ENCODE measurements around the gene ENOX1.

The ENOX1 gene

GRCh38 chr13:43572656-43573360, 214.0 kb downstream of the ENOX1 start:
- Histone ChIP-seq H3K9ac (ENCODE audit: low read depth in 1 of 2, low read length in 2 of 2) (no peak overlapping the region), H3K9me3 (ENCODE audit: control insufficient read depth in 1 of 2, low read length in 2 of 2) (no peaks in the 10 kb centered on the region), H3K4me1 (ENCODE audit: control insufficient read depth in 1 of 2, insufficient read depth in 2 of 2, low read length in 2 of 2) (no peaks in the 10 kb centered on the region), H3K27ac (ENCODE audit: low read depth, low read length) (no peak overlapping the region), H3K27me3 (ENCODE audit: control insufficient read depth in 1 of 2, insufficient read depth in 2 of 2, low read length in 2 of 2) (no peaks in the 10 kb centered on the region), H3K4me3 (ENCODE audit: low read depth in 1 of 2, low read length in 2 of 2) (no peak overlapping the region), H3K36me3 (ENCODE audit: control insufficient read depth in 1 of 2, insufficient read depth in 2 of 2, low read length in 2 of 2) (no peaks in the 10 kb centered on the region)

GRCh38 chr13:43569658-43570057, 217.1 kb downstream of the ENOX1 start:
- H3K27ac ChIP-seq (ENCODE audit: low read depth, low read length) = no peak overlapping the region
- H3K36me3 ChIP-seq (ENCODE audit: control insufficient read depth in 1 of 2, insufficient read depth in 2 of 2, low read length in 2 of 2) = no peaks in the 10 kb centered on the region
- H3K9me3 ChIP-seq (ENCODE audit: control insufficient read depth in 1 of 2, low read length in 2 of 2) = no peaks in the 10 kb centered on the region
- no peaks in the 10 kb centered on the region for H3K27me3 ChIP-seq (ENCODE audit: control insufficient read depth in 1 of 2, insufficient read depth in 2 of 2, low read length in 2 of 2)
- no peak overlapping the region for H3K4me3 ChIP-seq (ENCODE audit: low read depth in 1 of 2, low read length in 2 of 2)
- H3K4me1 ChIP-seq (ENCODE audit: control insufficient read depth in 1 of 2, insufficient read depth in 2 of 2, low read length in 2 of 2) = no peaks in the 10 kb centered on the region
- H3K9ac ChIP-seq (ENCODE audit: low read depth in 1 of 2, low read length in 2 of 2) = no peak overlapping the region

- Histone ChIP-seq H3K4me1 (ENCODE audit: control insufficient read depth in 1 of 2, insufficient read depth in 2 of 2, low read length in 2 of 2) (no peaks in the 10 kb centered on the region), H3K4me3 (ENCODE audit: low read depth in 1 of 2, low read length in 2 of 2) (no peak overlapping the region), H3K27ac (ENCODE audit: low read depth, low read length) (no peak overlapping the region), H3K9ac (ENCODE audit: low read depth in 1 of 2, low read length in 2 of 2) (no peak overlapping the region), H3K9me3 (ENCODE audit: control insufficient read depth in 1 of 2, low read length in 2 of 2) (no peaks in the 10 kb centered on the region), H3K36me3 (ENCODE audit: control insufficient read depth in 1 of 2, insufficient read depth in 2 of 2, low read length in 2 of 2) (no peaks in the 10 kb centered on the region), H3K27me3 (ENCODE audit: control insufficient read depth in 1 of 2, insufficient read depth in 2 of 2, low read length in 2 of 2) (no peaks in the 10 kb centered on the region)
Measured at GRCh38 chr13:43567608-43568007, 219.2 kb downstream of the ENOX1 start.

GRCh38 chr13:43564952-43565351, 221.8 kb downstream of the ENOX1 start:
- H3K9me3 ChIP-seq (ENCODE audit: control insufficient read depth in 1 of 2, low read length in 2 of 2) = no peaks in the 10 kb centered on the region
- H3K9ac ChIP-seq (ENCODE audit: low read depth in 1 of 2, low read length in 2 of 2) = no peak overlapping the region
- H3K4me3 ChIP-seq (ENCODE audit: low read depth in 1 of 2, low read length in 2 of 2) = no peak overlapping the region
- no peak overlapping the region for H3K27ac ChIP-seq (ENCODE audit: low read depth, low read length)
- H3K36me3 ChIP-seq (ENCODE audit: control insufficient read depth in 1 of 2, insufficient read depth in 2 of 2, low read length in 2 of 2) = no peaks in the 10 kb centered on the region
- H3K4me1 ChIP-seq (ENCODE audit: control insufficient read depth in 1 of 2, insufficient read depth in 2 of 2, low read length in 2 of 2) = no peaks in the 10 kb centered on the region
- no peaks in the 10 kb centered on the region for H3K27me3 ChIP-seq (ENCODE audit: control insufficient read depth in 1 of 2, insufficient read depth in 2 of 2, low read length in 2 of 2)

GRCh38 chr13:43561081-43561480, 225.7 kb downstream of the ENOX1 start:
- Histone ChIP-seq H3K4me1 (ENCODE audit: control insufficient read depth in 1 of 2, insufficient read depth in 2 of 2, low read length in 2 of 2) (no peaks in the 10 kb centered on the region), H3K36me3 (ENCODE audit: control insufficient read depth in 1 of 2, insufficient read depth in 2 of 2, low read length in 2 of 2) (no peaks in the 10 kb centered on the region), H3K27me3 (ENCODE audit: control insufficient read depth in 1 of 2, insufficient read depth in 2 of 2, low read length in 2 of 2) (no peaks in the 10 kb centered on the region), H3K27ac (ENCODE audit: low read depth, low read length) (no peak overlapping the region), H3K4me3 (ENCODE audit: low read depth in 1 of 2, low read length in 2 of 2) (no peak overlapping the region), H3K9me3 (ENCODE audit: control insufficient read depth in 1 of 2, low read length in 2 of 2) (no peaks in the 10 kb centered on the region), H3K9ac (ENCODE audit: low read depth in 1 of 2, low read length in 2 of 2) (no peak overlapping the region)

- H3K4me3 ChIP-seq (ENCODE audit: low read depth in 1 of 2, low read length in 2 of 2) = no peak overlapping the region
- H3K4me1 ChIP-seq (ENCODE audit: control insufficient read depth in 1 of 2, insufficient read depth in 2 of 2, low read length in 2 of 2) = no peaks in the 10 kb centered on the region
- no peaks in the 10 kb centered on the region for H3K27me3 ChIP-seq (ENCODE audit: control insufficient read depth in 1 of 2, insufficient read depth in 2 of 2, low read length in 2 of 2)
- no peak overlapping the region for H3K27ac ChIP-seq (ENCODE audit: low read depth, low read length)
- no peak overlapping the region for H3K9ac ChIP-seq (ENCODE audit: low read depth in 1 of 2, low read length in 2 of 2)
- H3K36me3 ChIP-seq (ENCODE audit: control insufficient read depth in 1 of 2, insufficient read depth in 2 of 2, low read length in 2 of 2) = no peaks in the 10 kb centered on the region
- no peaks in the 10 kb centered on the region for H3K9me3 ChIP-seq (ENCODE audit: control insufficient read depth in 1 of 2, low read length in 2 of 2)
Measured at GRCh38 chr13:43558939-43559338, 227.8 kb downstream of the ENOX1 start.

- Histone ChIP-seq H3K9ac (ENCODE audit: low read depth in 1 of 2, low read length in 2 of 2) (no peak overlapping the region), H3K27ac (ENCODE audit: low read depth, low read length) (no peak overlapping the region), H3K4me1 (ENCODE audit: control insufficient read depth in 1 of 2, insufficient read depth in 2 of 2, low read length in 2 of 2) (no peaks in the 10 kb centered on the region), H3K4me3 (ENCODE audit: low read depth in 1 of 2, low read length in 2 of 2) (no peak overlapping the region), H3K9me3 (ENCODE audit: control insufficient read depth in 1 of 2, low read length in 2 of 2) (no peaks in the 10 kb centered on the region), H3K36me3 (ENCODE audit: control insufficient read depth in 1 of 2, insufficient read depth in 2 of 2, low read length in 2 of 2) (no peaks in the 10 kb centered on the region), H3K27me3 (ENCODE audit: control insufficient read depth in 1 of 2, insufficient read depth in 2 of 2, low read length in 2 of 2) (no peaks in the 10 kb centered on the region)
Measured at GRCh38 chr13:43558326-43558725, 228.4 kb downstream of the ENOX1 start.

- Histone ChIP-seq H3K4me1 (ENCODE audit: control insufficient read depth in 1 of 2, insufficient read depth in 2 of 2, low read length in 2 of 2) (no peaks in the 10 kb centered on the region), H3K4me3 (ENCODE audit: low read depth in 1 of 2, low read length in 2 of 2) (no peak overlapping the region), H3K9ac (ENCODE audit: low read depth in 1 of 2, low read length in 2 of 2) (no peak overlapping the region), H3K9me3 (ENCODE audit: control insufficient read depth in 1 of 2, low read length in 2 of 2) (no peaks in the 10 kb centered on the region), H3K27me3 (ENCODE audit: control insufficient read depth in 1 of 2, insufficient read depth in 2 of 2, low read length in 2 of 2) (no peaks in the 10 kb centered on the region), H3K36me3 (ENCODE audit: control insufficient read depth in 1 of 2, insufficient read depth in 2 of 2, low read length in 2 of 2) (no peaks in the 10 kb centered on the region), H3K27ac (ENCODE audit: low read depth, low read length) (no peak overlapping the region)
Measured at GRCh38 chr13:43555667-43556066, 231.1 kb downstream of the ENOX1 start.

GRCh38 chr13:43551897-43552456, 234.8 kb downstream of the ENOX1 start:
- Histone ChIP-seq H3K9me3 (ENCODE audit: control insufficient read depth in 1 of 2, low read length in 2 of 2) (no peaks in the 10 kb centered on the region), H3K27ac (ENCODE audit: low read depth, low read length) (no peak overlapping the region), H3K4me1 (ENCODE audit: control insufficient read depth in 1 of 2, insufficient read depth in 2 of 2, low read length in 2 of 2) (no peaks in the 10 kb centered on the region), H3K27me3 (ENCODE audit: control insufficient read depth in 1 of 2, insufficient read depth in 2 of 2, low read length in 2 of 2) (no peaks in the 10 kb centered on the region), H3K4me3 (ENCODE audit: low read depth in 1 of 2, low read length in 2 of 2) (no peak overlapping the region), H3K36me3 (ENCODE audit: control insufficient read depth in 1 of 2, insufficient read depth in 2 of 2, low read length in 2 of 2) (no peaks in the 10 kb centered on the region), H3K9ac (ENCODE audit: low read depth in 1 of 2, low read length in 2 of 2) (no peak overlapping the region)

- Histone ChIP-seq H3K4me1 (ENCODE audit: control insufficient read depth in 1 of 2, insufficient read depth in 2 of 2, low read length in 2 of 2) (no peaks in the 10 kb centered on the region), H3K9ac (ENCODE audit: low read depth in 1 of 2, low read length in 2 of 2) (no peak overlapping the region), H3K27ac (ENCODE audit: low read depth, low read length) (no peak overlapping the region), H3K27me3 (ENCODE audit: control insufficient read depth in 1 of 2, insufficient read depth in 2 of 2, low read length in 2 of 2) (no peaks in the 10 kb centered on the region), H3K4me3 (ENCODE audit: low read depth in 1 of 2, low read length in 2 of 2) (no peak overlapping the region), H3K9me3 (ENCODE audit: control insufficient read depth in 1 of 2, low read length in 2 of 2) (no peaks in the 10 kb centered on the region), H3K36me3 (ENCODE audit: control insufficient read depth in 1 of 2, insufficient read depth in 2 of 2, low read length in 2 of 2) (no peaks in the 10 kb centered on the region)
Measured at GRCh38 chr13:43546816-43547215, 240.0 kb downstream of the ENOX1 start.

Measured in duodenal mucosa (tissue), 2 donors.